GM12892 (cell line): Measurements from ENCODE around the gene HLA-DOA.
A peak's percentile ranks its signal among the peaks of the same experiment; 100 is the strongest.

ENCODE experiments used
- DNase-seq: peaks from one replicate; pipeline ENCODE4 v3.0.0; 2011; ENCODE audit not compliant: insufficient read length
- FAIRE-seq: peaks from 2 replicates; lab custom pipeline; 2011; peaks lifted over from hg19 to GRCh38; lab: Jason Lieb, UNC
- POLR2A ChIP-seq: IDR thresholded peaks from 2 replicates; pipeline ENCODE4 v1.6.1; 2011; ENCODE audit warnings: low read depth, low read length, control low read depth
- POLR2AphosphoS5 ChIP-seq: IDR thresholded peaks from 2 replicates; pipeline ENCODE4 v1.6.1; 2011; ENCODE audit warnings: low read depth, low read length, control low read depth
- TAF1 ChIP-seq: IDR thresholded peaks from 2 replicates; pipeline ENCODE4 v1.6.1; 2011; ENCODE audit warnings: low read depth, mild to moderate bottlenecking, control low read depth, low read length, borderline replicate concordance

Gene HLA-DOA

GRCh38 chr6:33029328-33030184 lies 20.2 kb upstream of the HLA-DOA start:
- FAIRE-seq (peak; percentile 100), DNase-seq (no peak)
- TF ChIP-seq TAF1: peak; percentile 55; the same call in 1 of the 2 replicates
- peak; percentile 92 for TF ChIP-seq POLR2A
- TF ChIP-seq POLR2AphosphoS5: peak; percentile 88

GRCh38 chr6:33028220-33028849 lies 18.9 kb upstream of the HLA-DOA start:
- TF ChIP-seq POLR2AphosphoS5 (peak; percentile 65; the same call in 1 of the 2 replicates), POLR2A (peak; percentile 61; the same call in 1 of the 2 replicates), TAF1 (no peak)
- no peak for FAIRE-seq
- DNase-seq: no peak

DNA sequence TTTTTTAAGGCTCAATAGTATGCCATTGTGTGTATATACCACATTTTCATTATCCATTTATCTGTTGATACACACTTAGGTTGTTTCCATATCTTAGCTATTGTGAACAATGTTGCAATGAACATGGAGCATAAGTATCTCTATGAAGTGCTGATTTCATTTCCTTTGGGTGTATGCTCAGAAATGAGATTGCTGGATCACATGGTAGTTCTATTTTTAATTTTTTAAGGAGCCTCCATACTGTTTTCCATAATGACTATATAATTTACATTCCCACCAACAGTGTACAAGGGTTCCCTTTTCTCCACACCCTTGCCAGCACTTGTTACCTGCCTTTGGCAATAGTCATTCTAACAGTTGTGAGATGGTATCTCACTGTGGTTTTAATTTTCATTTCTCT lies 15.1 kb upstream of the HLA-DOA start:
- FAIRE-seq (no peak), DNase-seq (no peak)
- no peak for TF ChIP-seq TAF1
- no peak for TF ChIP-seq POLR2AphosphoS5
- TF ChIP-seq POLR2A: no peak

GRCh38 chr6:33023536-33023935 lies 14.1 kb upstream of the HLA-DOA start:
- FAIRE-seq: no peak
- no peak for DNase-seq
- no peak for TF ChIP-seq TAF1
- no peak for TF ChIP-seq POLR2AphosphoS5
- TF ChIP-seq POLR2A: no peak

DNA sequence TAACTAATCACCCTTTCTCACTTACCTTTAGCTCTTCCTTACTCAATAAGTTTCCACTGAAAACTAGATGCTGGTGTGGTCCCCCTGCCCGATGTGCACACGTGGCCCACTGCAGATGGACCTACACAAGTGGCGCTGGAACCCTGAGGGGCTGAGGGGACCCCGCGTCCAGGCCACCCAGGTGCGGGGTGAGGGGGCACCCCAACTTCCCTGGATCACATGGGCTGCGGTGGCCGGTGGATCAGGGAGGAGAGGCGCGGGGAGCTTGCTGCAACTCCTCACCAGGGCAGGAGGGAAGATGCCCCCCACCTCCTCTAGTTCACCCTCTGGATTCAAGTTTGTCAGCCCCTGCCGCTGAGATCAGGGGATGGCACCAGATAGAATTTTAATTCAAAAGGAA lies 12.5 kb upstream of the HLA-DOA start:
- TF ChIP-seq POLR2AphosphoS5: no peak
- TF ChIP-seq TAF1: no peak
- TF ChIP-seq POLR2A: no peak
- DNase-seq: no peak
- no peak for FAIRE-seq

GRCh38 chr6:33019372-33019771 lies 10.0 kb upstream of the HLA-DOA start:
- DNase-seq (no peak), FAIRE-seq (peak; percentile 72)
- no peak; the same call in 1 of the 2 replicates for TF ChIP-seq POLR2AphosphoS5
- no peak for TF ChIP-seq POLR2A
- TF ChIP-seq TAF1: no peak

DNA sequence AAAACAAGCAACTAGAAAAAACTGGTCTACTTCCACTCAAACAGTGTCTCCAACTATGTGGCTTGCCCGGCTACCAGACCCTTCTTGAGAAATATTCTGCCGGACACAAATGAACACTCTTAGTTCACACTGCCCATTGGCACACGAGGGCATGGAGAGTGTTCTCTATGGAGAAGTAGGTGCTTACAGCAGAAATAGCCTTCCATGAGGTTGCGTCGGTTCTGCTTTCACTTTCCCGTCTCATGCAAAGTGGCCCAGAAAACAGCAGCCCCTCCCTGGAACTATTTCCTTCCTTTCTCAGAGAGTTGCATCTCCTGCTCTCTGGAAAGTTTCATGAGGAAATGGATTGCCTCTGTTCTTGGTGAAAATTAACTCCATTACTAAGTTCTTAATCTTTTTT lies 9.5 kb upstream of the HLA-DOA start:
- peak; percentile 94 for FAIRE-seq
- TF ChIP-seq POLR2A (peak; percentile 50; the same call in 1 of the 2 replicates), TAF1 (no peak)
- DNase-seq: no peak

GRCh38 chr6:33018418-33018817 lies 9.0 kb upstream of the HLA-DOA start:
- DNase-seq (no peak), FAIRE-seq (peak; percentile 61)
- TF ChIP-seq POLR2AphosphoS5 (no peak), TAF1 (no peak), POLR2A (no peak)

GRCh38 chr6:33017694-33018353 lies 8.4 kb upstream of the HLA-DOA start:
- peak; percentile 74 for FAIRE-seq
- TF ChIP-seq TAF1 (no peak), POLR2A (peak; percentile 45; the same call in 1 of the 2 replicates), POLR2AphosphoS5 (no peak)
- DNase-seq: no peak

DNA sequence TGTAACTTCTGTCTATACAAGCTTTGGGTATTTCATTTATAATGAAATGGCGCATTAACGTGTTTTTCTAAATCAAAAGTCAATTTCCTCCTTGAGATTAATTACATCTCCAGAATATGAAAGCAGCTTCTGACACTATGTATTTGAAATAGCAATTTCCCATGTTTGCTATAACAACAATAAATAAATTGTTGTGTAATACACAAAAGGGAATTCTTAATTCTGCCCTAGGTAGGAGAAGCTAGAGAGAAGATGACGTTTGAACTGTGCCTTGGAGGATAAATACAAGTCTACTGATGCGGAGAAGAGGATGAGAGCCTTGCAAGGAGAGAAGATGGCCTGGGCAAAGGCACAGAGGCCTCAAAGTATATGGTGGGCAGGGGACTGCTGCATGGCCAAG lies 7.6 kb upstream of the HLA-DOA start:
- DNase-seq (no peak), FAIRE-seq (no peak)
- TF ChIP-seq POLR2A (no peak), POLR2AphosphoS5 (no peak), TAF1 (no peak)

- TF ChIP-seq POLR2AphosphoS5 (no peak), TAF1 (no peak), POLR2A (no peak)
- no peak for FAIRE-seq
- DNase-seq: no peak
Observed at GRCh38 chr6:33015798-33016197, 6.4 kb upstream of the HLA-DOA start.
